GM21515 (cell line): ENCODE results near the gene SYNE2.
"Not testable (repeated sequence)": the region's sequence is repeated elsewhere in the genome, so short reads cannot be mapped to it uniquely, and the experiment has no call there.

ENCODE experiments used
- ATAC-seq: cut with Tn5 transposase; IDR thresholded peaks from one replicate; pipeline ENCODE4 v1.9.1; 2021; ENCODE audit not compliant: unreplicated experiment

The SYNE2 gene

GRCh38 chr14:64186231-64187129 lies 333.7 kb downstream of the SYNE2 start:
- no peak for ATAC-seq

GRCh38 chr14:64187331-64187730 lies 334.5 kb downstream of the SYNE2 start:
- no peak for ATAC-seq

GRCh38 chr14:64190974-64191502 lies 338.2 kb downstream of the SYNE2 start:
- no peak for ATAC-seq

GRCh38 chr14:64191756-64192155 lies 339.0 kb downstream of the SYNE2 start:
- no peak for ATAC-seq

GRCh38 chr14:64193821-64194220 lies 341.0 kb downstream of the SYNE2 start:
- ATAC-seq = no peak

- ATAC-seq = no peak
Measured at GRCh38 chr14:64194404-64194803, 341.6 kb downstream of the SYNE2 start.

- no peak for ATAC-seq
Measured at GRCh38 chr14:64195199-64195598, 342.4 kb downstream of the SYNE2 start.

GRCh38 chr14:64196056-64196455 lies 343.3 kb downstream of the SYNE2 start:
- no peak for ATAC-seq

- no peak for ATAC-seq
Measured at GRCh38 chr14:64196814-64197411, 344.1 kb downstream of the SYNE2 start.

- no peak for ATAC-seq
Measured at GRCh38 chr14:64197996-64198395, 345.2 kb downstream of the SYNE2 start.

- no peak for ATAC-seq
Measured at GRCh38 chr14:64198486-64198885, 345.7 kb downstream of the SYNE2 start.

GRCh38 chr14:64200170-64200569 lies 347.4 kb downstream of the SYNE2 start:
- ATAC-seq = no peak

- ATAC-seq = no peak
Measured at GRCh38 chr14:64201296-64201695, 348.5 kb downstream of the SYNE2 start.

GRCh38 chr14:64201921-64202545 lies 349.2 kb downstream of the SYNE2 start:
- ATAC-seq = no peak

GRCh38 chr14:64202716-64203115 lies 349.9 kb downstream of the SYNE2 start:
- ATAC-seq = no peak

GRCh38 chr14:64203366-64204006 lies 350.7 kb downstream of the SYNE2 start:
- ATAC-seq = no peak

GRCh38 chr14:64208261-64208660 lies 355.5 kb downstream of the SYNE2 start:
- no peak for ATAC-seq

- no peak for ATAC-seq
Measured at GRCh38 chr14:64208981-64209380, 356.2 kb downstream of the SYNE2 start.

- no peak for ATAC-seq
Measured at GRCh38 chr14:64209444-64210131, 356.8 kb downstream of the SYNE2 start.

- no peak for ATAC-seq
Measured at GRCh38 chr14:64210216-64210615, 357.4 kb downstream of the SYNE2 start.

GRCh38 chr14:64210912-64211311 lies 358.1 kb downstream of the SYNE2 start:
- not testable (repeated sequence) for ATAC-seq
